Medulla oblongata (tissue), 1 donor: ENCODE results near the gene DRC3.

Source experiments
- DNase-seq: peaks from one replicate; pipeline ENCODE4 v3.0.0-alpha.2; 2015; ENCODE audit errors: extremely low spot score

DRC3 gene

GRCh38 chr17:17966399-17966798 is 6.3 kb upstream of the DRC3 start:
- no peak for DNase-seq

GRCh38 chr17:17970699-17971430 is 1.8 kb upstream of the DRC3 start:
- no peak for DNase-seq

GRCh38 chr17:17971431-17972125 is 1.1 kb upstream of the DRC3 start:
- peak; percentile 11 for DNase-seq

- DNase-seq: no peak
Observed at GRCh38 chr17:17972952-17973254, 241 bp downstream of the DRC3 start.

GRCh38 chr17:17975436-17975835 is 2.8 kb downstream of the DRC3 start:
- no peak for DNase-seq

- DNase-seq: no peak
Observed at GRCh38 chr17:17976931-17977570, 4.4 kb downstream of the DRC3 start.

- DNase-seq: no peak
Observed at GRCh38 chr17:17978481-17979424, 6.1 kb downstream of the DRC3 start.

GRCh38 chr17:17979778-17980177 is 7.1 kb downstream of the DRC3 start:
- no peak for DNase-seq

GRCh38 chr17:17981330-17981729 is 8.7 kb downstream of the DRC3 start:
- DNase-seq: no peak

- no peak for DNase-seq
Observed at GRCh38 chr17:17982801-17983200, 10.1 kb downstream of the DRC3 start.

- no peak for DNase-seq
Observed at GRCh38 chr17:17983376-17983775, 10.7 kb downstream of the DRC3 start.

GRCh38 chr17:17983776-17984175 is 11.1 kb downstream of the DRC3 start:
- no peak for DNase-seq

- DNase-seq: no peak
Observed at GRCh38 chr17:17985153-17985552, 12.5 kb downstream of the DRC3 start.

GRCh38 chr17:17985555-17985954 is 12.9 kb downstream of the DRC3 start:
- DNase-seq: no peak

GRCh38 chr17:17987187-17987896 is 14.7 kb downstream of the DRC3 start:
- DNase-seq: no peak

GRCh38 chr17:17987901-17988300 is 15.2 kb downstream of the DRC3 start:
- DNase-seq: no peak

- DNase-seq: no peak
Observed at GRCh38 chr17:17988427-17988945, 15.8 kb downstream of the DRC3 start.

- DNase-seq: no peak
Observed at GRCh38 chr17:17989081-17989480, 16.4 kb downstream of the DRC3 start.

GRCh38 chr17:17989618-17990017 is 17.0 kb downstream of the DRC3 start:
- no peak for DNase-seq

GRCh38 chr17:17990282-17990681 is 17.6 kb downstream of the DRC3 start:
- no peak for DNase-seq

- DNase-seq: no peak
Observed at GRCh38 chr17:17993366-17993765, 20.7 kb downstream of the DRC3 start.
